Epidermal melanocyte (primary cell): Measurements from ENCODE around the gene FGFR3.
"Not testable (repeated sequence)": the region's sequence is repeated elsewhere in the genome, so short reads cannot be mapped to it uniquely, and the experiment has no call there.

ENCODE experiments used
- DNase-seq: peaks from one replicate; pipeline ENCODE4 v3.0.0; 2011; ENCODE audit warnings: low spot score; ENCODE audit not compliant: insufficient read length

Gene FGFR3

GRCh38 chr4:1841201-1841886 lies 48.3 kb downstream of the FGFR3 start:
- no peak for DNase-seq

GRCh38 chr4:1841887-1842210 lies 48.8 kb downstream of the FGFR3 start:
- no peak for DNase-seq

- DNase-seq = no peak
These were observed 49.3 kb downstream of the FGFR3 start for GRCh38 chr4:1842339-1842895.

GRCh38 chr4:1842993-1843448 lies 49.9 kb downstream of the FGFR3 start:
- no peak for DNase-seq

GRCh38 chr4:1843852-1844251 lies 50.8 kb downstream of the FGFR3 start:
- DNase-seq = no peak

- DNase-seq = not testable (repeated sequence)
These were observed 51.5 kb downstream of the FGFR3 start for GRCh38 chr4:1844618-1845017.

- DNase-seq = no peak
These were observed 53.5 kb downstream of the FGFR3 start for GRCh38 chr4:1846580-1846979.

- DNase-seq = no peak
These were observed 57.2 kb downstream of the FGFR3 start for GRCh38 chr4:1850276-1850675.

- no peak for DNase-seq
These were observed 58.1 kb downstream of the FGFR3 start for GRCh38 chr4:1851160-1851559.

- DNase-seq = no peak
These were observed 58.7 kb downstream of the FGFR3 start for GRCh38 chr4:1851575-1852410.

GRCh38 chr4:1852904-1853623 lies 60.0 kb downstream of the FGFR3 start:
- no peak for DNase-seq

- DNase-seq = no peak
These were observed 61.7 kb downstream of the FGFR3 start for GRCh38 chr4:1854752-1855151.

GRCh38 chr4:1855333-1856070 lies 62.4 kb downstream of the FGFR3 start:
- DNase-seq = no peak

- peak; percentile 98 for DNase-seq
These were observed 63.2 kb downstream of the FGFR3 start, which contains the start of gene LETM1 for GRCh38 chr4:1856071-1856942. LETM1 (minus strand) TSS chr4:1856156; CDS start chr4:1855950, 206 bp downstream.

- no peak for DNase-seq
These were observed 64.0 kb downstream of the FGFR3 start for GRCh38 chr4:1856943-1857699.

GRCh38 chr4:1857931-1858330 lies 64.8 kb downstream of the FGFR3 start:
- no peak for DNase-seq
